Epithelial cell of esophagus (primary cell): Measurements from ENCODE around the gene POGLUT3.

Experiments
- DNase-seq: peaks from one replicate; pipeline ENCODE4 v3.0.0; 2010; ENCODE audit warnings: low read depth
- H3K4me3 ChIP-seq: 2 replicates; pipeline ENCODE4 v1.5.1; 2011; ENCODE audit warnings: mild to moderate bottlenecking, low read length, control low read depth
- CTCF ChIP-seq: IDR thresholded peaks from 2 replicates; pipeline ENCODE4 v1.5.1; 2011; ENCODE audit warnings: low read depth, mild to moderate bottlenecking, low read length, control low read depth, inconsistent platforms; ENCODE audit not compliant: insufficient read depth; ENCODE audit errors: missing control alignments

POGLUT3 gene

DNA sequence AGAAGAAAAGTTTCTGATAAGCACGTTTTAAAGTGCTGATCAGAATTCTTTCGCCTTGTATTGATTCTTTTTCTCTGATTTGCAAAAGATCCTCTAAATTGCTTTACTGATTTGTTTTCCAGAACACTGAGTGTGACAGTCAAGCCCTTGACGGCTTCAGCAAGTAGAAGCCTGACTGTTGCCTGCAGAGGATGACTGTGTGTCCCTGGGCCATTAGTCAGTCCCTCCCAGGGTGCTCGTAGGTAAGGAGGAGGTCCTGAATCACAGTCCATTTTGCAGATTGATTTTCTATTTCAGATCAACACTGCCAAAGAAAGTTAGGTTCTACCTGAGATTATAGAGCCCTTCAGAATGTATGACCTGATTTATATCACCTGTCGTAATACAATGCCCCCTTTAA is 38.6 kb upstream of the POGLUT3 start:
- peak; percentile 90 for DNase-seq
- no peak for TF ChIP-seq CTCF
- H3K4me3 ChIP-seq, result peak overlapping the region; percentile 47

DNA sequence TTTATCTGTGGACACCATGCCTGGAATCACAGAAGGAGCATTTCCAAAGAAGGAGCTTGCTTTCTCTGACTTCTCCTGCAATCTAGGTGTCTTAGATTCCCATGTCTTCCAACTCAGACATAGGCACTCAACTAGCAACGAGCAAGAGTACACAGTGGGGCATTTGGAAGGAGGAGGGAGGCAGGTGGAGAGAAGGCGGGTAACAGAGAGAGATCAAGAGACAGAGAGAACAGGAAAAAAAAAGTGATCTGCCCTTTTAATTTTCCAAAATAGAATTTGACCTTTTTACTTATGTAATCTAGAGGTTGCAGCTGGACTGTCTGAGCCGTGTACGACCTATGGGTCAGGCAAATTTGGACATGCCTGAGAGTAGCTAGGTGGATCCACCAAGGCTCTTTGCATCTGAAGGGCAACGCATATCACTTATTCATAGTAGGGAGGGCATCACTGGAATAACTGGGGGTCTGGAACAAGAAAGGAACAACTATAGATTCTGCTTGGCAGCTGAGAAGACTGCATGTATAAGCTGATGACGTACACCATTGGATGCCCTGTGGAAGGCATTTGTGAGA is 37.3 kb upstream of the POGLUT3 start:
- DNase-seq, result no peak
- no peak for TF ChIP-seq CTCF
- no peak overlapping the region for H3K4me3 ChIP-seq

GRCh38 chr11:108534274-108534882 is 36.2 kb upstream of the POGLUT3 start:
- no peak for DNase-seq
- no peak overlapping the region for H3K4me3 ChIP-seq
- TF ChIP-seq CTCF, result no peak

GRCh38 chr11:108530426-108530825 is 32.2 kb upstream of the POGLUT3 start:
- H3K4me3 ChIP-seq, result no peak overlapping the region
- no peak for DNase-seq
- no peak for TF ChIP-seq CTCF

DNA sequence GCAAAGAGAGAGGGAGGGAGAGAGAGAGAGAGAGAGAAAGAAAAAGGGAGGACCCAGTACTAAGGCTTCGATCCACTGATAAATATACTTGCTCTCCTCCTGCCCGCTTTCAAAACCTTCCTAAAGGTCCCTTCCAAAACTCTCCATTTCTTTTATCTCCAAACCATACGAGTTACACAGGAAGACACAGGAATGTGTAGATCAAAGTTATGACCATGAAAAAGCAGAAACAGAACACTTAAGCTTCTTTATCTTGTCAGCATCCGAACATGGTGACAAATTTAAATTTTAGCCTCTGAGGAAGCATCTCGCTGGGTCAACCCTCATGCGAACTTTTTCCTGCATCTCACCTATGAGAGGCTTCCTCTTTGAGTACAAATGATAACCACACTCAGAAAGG is 29.2 kb upstream of the POGLUT3 start:
- TF ChIP-seq CTCF, result no peak
- DNase-seq, result no peak

DNA sequence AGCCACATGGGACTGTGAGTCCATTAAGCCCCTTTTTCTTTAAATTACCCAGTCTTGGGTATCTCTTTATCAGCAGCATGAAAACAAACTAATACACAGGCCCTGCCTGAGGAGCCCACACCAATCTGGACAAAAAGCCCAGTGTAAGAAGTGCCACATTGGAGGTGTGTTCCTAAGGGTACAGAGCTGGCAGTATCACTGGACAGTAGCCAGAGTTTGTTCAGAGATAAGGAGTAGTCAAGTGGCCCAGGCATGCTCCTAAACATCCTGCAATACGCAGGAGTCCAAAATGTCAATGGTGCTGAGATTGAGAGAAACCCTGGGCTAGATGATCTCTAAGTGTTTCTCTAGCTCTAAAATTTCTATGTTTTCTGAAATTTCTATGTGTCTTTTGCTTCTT is 27.0 kb upstream of the POGLUT3 start:
- no peak overlapping the region for H3K4me3 ChIP-seq
- no peak for DNase-seq
- no peak for TF ChIP-seq CTCF

More for the DNA sequence above, 29.2 kb upstream of the POGLUT3 start:
- H3K4me3 ChIP-seq, result no peak overlapping the region

GRCh38 chr11:108524422-108524821 is 26.2 kb upstream of the POGLUT3 start:
- no peak for TF ChIP-seq CTCF
- no peak overlapping the region for H3K4me3 ChIP-seq
- peak; percentile 48 for DNase-seq
